Hepatocyte (in vitro differentiated cells): ENCODE measurements around the gene C10orf67.

Source experiments
- EZH2 ChIP-seq: fragments of 200-600 bp; sonication (generic); IDR thresholded peaks from 2 replicates; pipeline ENCODE4 v1.6.1; 2016; ENCODE audit warnings: antibody characterized with exemption, mild to moderate bottlenecking, borderline replicate concordance
- EZH2phosphoT487 ChIP-seq: fragments of 200-600 bp; sonication (generic); IDR thresholded peaks from one replicate; pipeline ENCODE4 v1.6.1; 2018; ENCODE audit warnings: antibody characterized with exemption, mild to moderate bottlenecking, low read depth, moderate library complexity; ENCODE audit not compliant: unreplicated experiment, severe bottlenecking
- TF ChIP-seq, protein P1 (sequence below): fragments of 200-600 bp; sonication (generic); IDR thresholded peaks from 2 replicates; pipeline ENCODE4 v1.5.1; 2016; ENCODE audit warnings: antibody characterized with exemption, mild to moderate bottlenecking; ENCODE audit not compliant: poor library complexity

DNA sequence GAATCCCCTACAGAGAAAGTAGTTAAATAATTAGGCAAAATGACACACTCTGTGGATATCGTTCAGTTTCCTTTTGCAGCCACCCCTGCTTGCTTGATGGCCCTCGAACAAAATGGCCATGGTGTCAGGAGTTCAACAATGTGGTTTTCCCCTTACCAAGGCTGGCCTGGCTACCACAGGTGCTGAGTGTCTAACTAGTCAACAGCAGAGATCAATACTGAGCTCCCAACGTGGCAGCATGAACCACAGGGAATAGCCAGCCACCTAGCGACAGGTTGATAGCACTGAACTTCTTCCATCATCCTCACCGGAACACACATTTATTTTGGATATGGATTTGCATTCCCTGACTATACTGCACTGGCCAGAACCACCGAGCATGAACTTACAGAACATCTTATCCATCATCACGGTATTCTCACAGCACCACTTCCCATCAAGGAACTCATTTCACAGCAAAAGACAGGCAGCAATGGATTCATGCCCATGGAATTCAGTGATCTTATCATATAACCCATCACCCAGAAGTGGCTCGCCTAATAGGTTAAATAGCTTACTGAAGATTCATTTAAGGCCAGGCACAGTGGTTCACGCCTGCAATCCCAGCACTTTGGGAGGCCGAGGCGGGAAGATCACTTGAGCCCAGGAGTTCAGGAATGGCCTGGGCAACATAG is 6.3 kb downstream of the C10orf67 start:
- no peak for TF ChIP-seq EZH2
- TF ChIP-seq, protein P1, sequence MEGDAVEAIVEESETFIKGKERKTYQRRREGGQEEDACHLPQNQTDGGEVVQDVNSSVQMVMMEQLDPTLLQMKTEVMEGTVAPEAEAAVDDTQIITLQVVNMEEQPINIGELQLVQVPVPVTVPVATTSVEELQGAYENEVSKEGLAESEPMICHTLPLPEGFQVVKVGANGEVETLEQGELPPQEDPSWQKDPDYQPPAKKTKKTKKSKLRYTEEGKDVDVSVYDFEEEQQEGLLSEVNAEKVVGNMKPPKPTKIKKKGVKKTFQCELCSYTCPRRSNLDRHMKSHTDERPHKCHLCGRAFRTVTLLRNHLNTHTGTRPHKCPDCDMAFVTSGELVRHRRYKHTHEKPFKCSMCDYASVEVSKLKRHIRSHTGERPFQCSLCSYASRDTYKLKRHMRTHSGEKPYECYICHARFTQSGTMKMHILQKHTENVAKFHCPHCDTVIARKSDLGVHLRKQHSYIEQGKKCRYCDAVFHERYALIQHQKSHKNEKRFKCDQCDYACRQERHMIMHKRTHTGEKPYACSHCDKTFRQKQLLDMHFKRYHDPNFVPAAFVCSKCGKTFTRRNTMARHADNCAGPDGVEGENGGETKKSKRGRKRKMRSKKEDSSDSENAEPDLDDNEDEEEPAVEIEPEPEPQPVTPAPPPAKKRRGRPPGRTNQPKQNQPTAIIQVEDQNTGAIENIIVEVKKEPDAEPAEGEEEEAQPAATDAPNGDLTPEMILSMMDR: no peak
- no peak for TF ChIP-seq EZH2phosphoT487
